ENCODE measurements around the gene CHD5.

CHD5 gene

GRCh38 chr1:6101826-6102531 is 78.1 kb downstream of the CHD5 start:
- Histone ChIP-seq H3K18ac (ENCODE audit: low read length) (no peak overlapping the region), H3K14ac (ENCODE audit: low read length) (no peak overlapping the region), H3K4me3 (ENCODE audit: low read depth, low read length) (no peak overlapping the region), H3K79me2 (ENCODE audit: control insufficient read depth, insufficient read depth, low read length, poor library complexity) (no peaks in the 10 kb centered on the region), H3K9me3 (ENCODE audit: insufficient read depth, low read depth, low read length) (peaks cover 6% of the 10 kb centered on the region), H3K4me1 (ENCODE audit: control insufficient read depth in 1 of 2, insufficient read depth in 2 of 2, low read length in 2 of 2) (no peaks in the 10 kb centered on the region), H2BK12ac (ENCODE audit: low read length) (no peak overlapping the region), H3K36me3 (ENCODE audit: control insufficient read depth in 1 of 2, insufficient read depth in 2 of 2, low read length in 2 of 2) (no peaks in the 10 kb centered on the region), H3K4me2 (ENCODE audit: low read length) (no peak overlapping the region), H2BK5ac (ENCODE audit: low read depth, low read length, poor library complexity) (no peak overlapping the region), H3K27me3 (ENCODE audit: insufficient read depth, low read length) (no peaks in the 10 kb centered on the region), H3K4ac (ENCODE audit: low read depth, low read length) (no peak overlapping the region), H2BK120ac (ENCODE audit: insufficient read depth, low read length, poor library complexity) (no peak overlapping the region), H4K12ac (ENCODE audit: low read depth, low read length) (no peak overlapping the region), H3K23ac (ENCODE audit: low read length) (no peak overlapping the region), H2AFZ (ENCODE audit: insufficient read depth, low read length, poor library complexity) (no peak overlapping the region), H4K91ac (ENCODE audit: low read depth, low read length) (no peak overlapping the region), H2AK5ac (ENCODE audit: low read length) (no peak overlapping the region), H3K27ac (ENCODE audit: low read depth, low read length) (no peak overlapping the region), H3K9ac (ENCODE audit: low read length) (no peak overlapping the region), H4K8ac (ENCODE audit: low read depth, low read length) (no peak overlapping the region), H3K79me1 (ENCODE audit: low read length) (no peaks in the 10 kb centered on the region)
- no CpG with 5 or more reads among the region's 25 CpGs for WGBS (ENCODE audit: extremely low coverage, insufficient coverage, insufficient read length)
- DNase-seq = no peak

- Histone ChIP-seq H2AK5ac (ENCODE audit: low read length) (no peak overlapping the region), H3K4ac (ENCODE audit: low read depth, low read length) (no peak overlapping the region), H2BK5ac (ENCODE audit: low read depth, low read length, poor library complexity) (no peak overlapping the region), H4K91ac (ENCODE audit: low read depth, low read length) (no peak overlapping the region), H3K27ac (ENCODE audit: low read depth, low read length) (no peak overlapping the region), H3K4me2 (ENCODE audit: low read length) (no peak overlapping the region), H3K79me1 (ENCODE audit: low read length) (no peaks in the 10 kb centered on the region), H3K79me2 (ENCODE audit: control insufficient read depth, insufficient read depth, low read length, poor library complexity) (no peaks in the 10 kb centered on the region), H3K14ac (ENCODE audit: low read length) (no peak overlapping the region), H2BK120ac (ENCODE audit: insufficient read depth, low read length, poor library complexity) (no peak overlapping the region), H3K4me3 (ENCODE audit: low read depth, low read length) (no peak overlapping the region), H3K9me3 (ENCODE audit: insufficient read depth, low read depth, low read length) (peaks cover 4% of the 10 kb centered on the region), H3K18ac (ENCODE audit: low read length) (no peak overlapping the region), H3K9ac (ENCODE audit: low read length) (no peak overlapping the region), H3K23ac (ENCODE audit: low read length) (no peak overlapping the region), H3K4me1 (ENCODE audit: control insufficient read depth in 1 of 2, insufficient read depth in 2 of 2, low read length in 2 of 2) (no peaks in the 10 kb centered on the region), H2BK12ac (ENCODE audit: low read length) (no peak overlapping the region), H4K8ac (ENCODE audit: low read depth, low read length) (no peak overlapping the region), H3K27me3 (ENCODE audit: insufficient read depth, low read length) (no peaks in the 10 kb centered on the region), H2AFZ (ENCODE audit: insufficient read depth, low read length, poor library complexity) (no peak overlapping the region), H3K36me3 (ENCODE audit: control insufficient read depth in 1 of 2, insufficient read depth in 2 of 2, low read length in 2 of 2) (no peaks in the 10 kb centered on the region), H4K12ac (ENCODE audit: low read depth, low read length) (no peak overlapping the region)
- no CpG with 5 or more reads among the region's 23 CpGs for WGBS (ENCODE audit: extremely low coverage, insufficient coverage, insufficient read length)
- DNase-seq = no peak
These were observed 79.0 kb downstream of the CHD5 start for GRCh38 chr1:6100861-6101783.

GRCh38 chr1:6099787-6100765 is 80.0 kb downstream of the CHD5 start:
- Histone ChIP-seq H3K4ac (ENCODE audit: low read depth, low read length) (no peak overlapping the region), H3K4me1 (ENCODE audit: control insufficient read depth in 1 of 2, insufficient read depth in 2 of 2, low read length in 2 of 2) (no peaks in the 10 kb centered on the region), H2AK5ac (ENCODE audit: low read length) (no peak overlapping the region), H3K9ac (ENCODE audit: low read length) (no peak overlapping the region), H4K8ac (ENCODE audit: low read depth, low read length) (no peak overlapping the region), H3K9me3 (ENCODE audit: insufficient read depth, low read depth, low read length) (peaks cover 4% of the 10 kb centered on the region), H3K14ac (ENCODE audit: low read length) (no peak overlapping the region), H4K12ac (ENCODE audit: low read depth, low read length) (no peak overlapping the region), H3K36me3 (ENCODE audit: control insufficient read depth in 1 of 2, insufficient read depth in 2 of 2, low read length in 2 of 2) (no peaks in the 10 kb centered on the region), H3K79me2 (ENCODE audit: control insufficient read depth, insufficient read depth, low read length, poor library complexity) (no peaks in the 10 kb centered on the region), H2BK5ac (ENCODE audit: low read depth, low read length, poor library complexity) (no peak overlapping the region), H3K23ac (ENCODE audit: low read length) (no peak overlapping the region), H2AFZ (ENCODE audit: insufficient read depth, low read length, poor library complexity) (no peak overlapping the region), H3K27me3 (ENCODE audit: insufficient read depth, low read length) (no peaks in the 10 kb centered on the region), H2BK120ac (ENCODE audit: insufficient read depth, low read length, poor library complexity) (no peak overlapping the region), H3K4me3 (ENCODE audit: low read depth, low read length) (no peak overlapping the region), H3K18ac (ENCODE audit: low read length) (no peak overlapping the region), H3K4me2 (ENCODE audit: low read length) (no peak overlapping the region), H2BK12ac (ENCODE audit: low read length) (no peak overlapping the region), H3K27ac (ENCODE audit: low read depth, low read length) (no peak overlapping the region), H3K79me1 (ENCODE audit: low read length) (no peaks in the 10 kb centered on the region), H4K91ac (ENCODE audit: low read depth, low read length) (no peak overlapping the region)
- no CpG with 5 or more reads among the region's 27 CpGs for WGBS (ENCODE audit: extremely low coverage, insufficient coverage, insufficient read length)
- no peak for DNase-seq

GRCh38 chr1:6099297-6099696 is 80.8 kb downstream of the CHD5 start:
- Histone ChIP-seq H2BK12ac (ENCODE audit: low read length) (no peak overlapping the region), H2BK120ac (ENCODE audit: insufficient read depth, low read length, poor library complexity) (no peak overlapping the region), H4K91ac (ENCODE audit: low read depth, low read length) (no peak overlapping the region), H3K27me3 (ENCODE audit: insufficient read depth, low read length) (no peaks in the 10 kb centered on the region), H3K36me3 (ENCODE audit: control insufficient read depth in 1 of 2, insufficient read depth in 2 of 2, low read length in 2 of 2) (no peaks in the 10 kb centered on the region), H3K79me2 (ENCODE audit: control insufficient read depth, insufficient read depth, low read length, poor library complexity) (no peaks in the 10 kb centered on the region), H4K8ac (ENCODE audit: low read depth, low read length) (no peak overlapping the region), H2AFZ (ENCODE audit: insufficient read depth, low read length, poor library complexity) (no peak overlapping the region), H3K23ac (ENCODE audit: low read length) (no peak overlapping the region), H3K14ac (ENCODE audit: low read length) (no peak overlapping the region), H3K4me1 (ENCODE audit: control insufficient read depth in 1 of 2, insufficient read depth in 2 of 2, low read length in 2 of 2) (no peaks in the 10 kb centered on the region), H3K9ac (ENCODE audit: low read length) (no peak overlapping the region), H3K27ac (ENCODE audit: low read depth, low read length) (no peak overlapping the region), H2AK5ac (ENCODE audit: low read length) (no peak overlapping the region), H3K4ac (ENCODE audit: low read depth, low read length) (no peak overlapping the region), H3K9me3 (ENCODE audit: insufficient read depth, low read depth, low read length) (peaks cover 4% of the 10 kb centered on the region), H4K12ac (ENCODE audit: low read depth, low read length) (no peak overlapping the region), H2BK5ac (ENCODE audit: low read depth, low read length, poor library complexity) (no peak overlapping the region), H3K4me3 (ENCODE audit: low read depth, low read length) (no peak overlapping the region), H3K18ac (ENCODE audit: low read length) (no peak overlapping the region), H3K79me1 (ENCODE audit: low read length) (no peaks in the 10 kb centered on the region), H3K4me2 (ENCODE audit: low read length) (no peak overlapping the region)
- no CpG with 5 or more reads among the region's 15 CpGs for WGBS (ENCODE audit: extremely low coverage, insufficient coverage, insufficient read length)
- no peak for DNase-seq

Measured in trophoblast cell (in vitro differentiated cells and primary cell).